A673 (cell line): ENCODE results near the gene S100A14. TPM values are rescaled to one million over a fixed set of nuclear protein-coding genes. Genes with fewer than 3 reads are reported as not detected.
A peak's percentile ranks its signal among the peaks of the same experiment; 100 is the strongest.

Experiments used
- BruUV-seq: library from RNA; stranded (reverse); fragments of 400-500 nt; replicated peaks from 2 replicates; lab custom pipeline; 2021; lab: Mats Ljungman, UMichigan
- CTCF ChIA-PET: fragments of 300-600 bp; sonication (Branson Sonifier 250); formaldehyde crosslinking; loops from one replicate; lab custom pipeline; 2022; ENCODE audit warnings: antibody characterized with exemption; lab: Charles Lee
- POLR2A ChIA-PET: fragments of 300-600 bp; sonication (Branson Sonifier 250); formaldehyde crosslinking; loops from one replicate; lab custom pipeline; 2022; ENCODE audit warnings: antibody characterized with exemption; ENCODE audit not compliant: low non-redundant PET; lab: Charles Lee
- DNase-seq: peaks from one replicate; pipeline ENCODE4 v3.0.0-alpha.2; 2015; ENCODE audit warnings: low spot score
- H3K27ac ChIP-seq: fragments of 200-600 bp; sonication (generic); 2 replicates; pipeline ENCODE4 v1.5.1; 2016; ENCODE audit warnings: mixed run types, low read depth, mild to moderate bottlenecking, mixed read lengths, antibody characterized with exemption, low read length; ENCODE audit not compliant: poor library complexity, severe bottlenecking
- H3K27me3 ChIP-seq: fragments of 200-600 bp; sonication (generic); replicated peaks from 2 replicates; pipeline ENCODE4 v1.6.1; 2017; ENCODE audit warnings: mixed run types, low read depth, mild to moderate bottlenecking, mixed read lengths, antibody characterized with exemption, low read length; ENCODE audit not compliant: insufficient read depth, poor library complexity
- H3K36me3 ChIP-seq: fragments of 200-600 bp; sonication (generic); 2 replicates; pipeline ENCODE4 v1.6.1; 2016; ENCODE audit warnings: mixed run types, mild to moderate bottlenecking, mixed read lengths, antibody characterized with exemption, low read length; ENCODE audit not compliant: insufficient read depth, poor library complexity, severe bottlenecking
- H3K4me1 ChIP-seq: fragments of 200-600 bp; sonication (generic); 2 replicates; pipeline ENCODE4 v1.6.1; 2017; ENCODE audit warnings: mixed run types, mild to moderate bottlenecking, mixed read lengths, antibody characterized with exemption, low read length; ENCODE audit not compliant: insufficient read depth, poor library complexity, severe bottlenecking
- H3K4me3 ChIP-seq: fragments of 200-600 bp; sonication (generic); 2 replicates; pipeline ENCODE4 v1.5.1; 2016; ENCODE audit warnings: low read depth, mixed run types, mild to moderate bottlenecking, mixed read lengths, low read length; ENCODE audit not compliant: poor library complexity, severe bottlenecking
- H3K9me3 ChIP-seq: fragments of 200-600 bp; sonication (generic); 2 replicates; pipeline ENCODE4 v1.6.1; 2016; ENCODE audit warnings: mixed run types, low read depth, mild to moderate bottlenecking, mixed read lengths, antibody characterized with exemption, low read length; ENCODE audit not compliant: poor library complexity, severe bottlenecking
- CTCF ChIP-seq: fragments of 300-800, 200-600 bp; sonication (generic); conservative IDR thresholded peaks from 2 replicates; pipeline ENCODE4 v1.5.1; 2017; ENCODE audit warnings: low read depth, mild to moderate bottlenecking, antibody characterized with exemption, low read length, moderate library complexity, mixed read lengths
- EZH2 ChIP-seq: fragments of 200-600 bp; sonication (generic); IDR thresholded peaks from 2 replicates; pipeline ENCODE4 v1.6.1; 2017; ENCODE audit warnings: borderline replicate concordance, low read depth, mild to moderate bottlenecking, mixed read lengths, antibody characterized with exemption, low read length; ENCODE audit not compliant: poor library complexity, severe bottlenecking
- intact Hi-C: fragments of 100-400 bp; cut with micrococcal nuclease; formaldehyde crosslinking; loops from one replicate; pipeline ENCODE4 v1.10.0; 2022; ENCODE audit not compliant: unreplicated experiment
- total RNA-seq: library from RNA; stranded (reverse); gene quantifications from 2 replicates; pipeline ENCODE4 v1.2.3, GENCODE V29; 2021

Gene S100A14
- total RNA-seq, 1 experiment from 2014 or later: not detected

GRCh38 chr1:153627715-153628626, 11.8 kb upstream of the S100A14 start, which contains the start of gene S100A1:
Gene S100A1, plus strand, starts transcription at chr1:153628434. Its CDS starts 2,088 bp downstream, at chr1:153630522.
- Histone ChIP-seq H3K36me3 (no peaks in the 10 kb centered on the region), H3K27ac (peak within 1 kb of the TSS; percentile 69)
- intact Hi-C loops: no loop called here

GRCh38 chr1:153626904-153627714, 11.0 kb upstream of the S100A14 start, which contains the start of gene S100A13:
Gene S100A13, minus strand, starts transcription at chr1:153627505. Its CDS starts 1,033 bp downstream, at chr1:153626472.
- H3K4me3 ChIP-seq: peak within 1 kb of the TSS; percentile 38
- CTCF ChIA-PET: interaction anchor here (0.9 kb wide), 1 partner anchor 94 kb away, joined by 3 read pairs; no protein-coding TSS in a partner anchor
- POLR2A ChIA-PET: interaction anchor here (0.6 kb wide), 1 partner anchor 188 kb away, joined by 10 read pairs; no protein-coding TSS in a partner anchor
- no peaks in the 10 kb centered on the region for H3K36me3 ChIP-seq
- peak; percentile 81 for DNase-seq
- peaks cover 23% of the 10 kb centered on the region for H3K4me1 ChIP-seq
- peak; percentile 72 for TF ChIP-seq CTCF
- no peak for TF ChIP-seq EZH2
- intact Hi-C loops: no loop called here
- H3K27me3 ChIP-seq: no peaks in the 10 kb centered on the region
- H3K9me3 ChIP-seq: no peaks in the 10 kb centered on the region
- H3K27ac ChIP-seq: peak within 1 kb of the TSS; percentile 69
- no TSS peak for BruUV-seq

More at GRCh38 chr1:153627715-153628626, 11.8 kb upstream of the S100A14 start, which contains the start of gene S100A1:
- Histone ChIP-seq H3K4me3 (peak within 1 kb of the TSS; percentile 38), H3K27me3 (no peaks in the 10 kb centered on the region), H3K9me3 (no peaks in the 10 kb centered on the region), H3K4me1 (peaks cover 23% of the 10 kb centered on the region)
- no peak for DNase-seq
- no peak for TF ChIP-seq CTCF
- TF ChIP-seq EZH2: no peak
- BruUV-seq: no TSS peak
- POLR2A ChIA-PET: no interaction called here
- CTCF ChIA-PET: interaction anchor here (0.9 kb wide), 1 partner anchor 95 kb away, joined by 3 read pairs; no protein-coding TSS in a partner anchor

- CTCF ChIA-PET: no interaction called here
- no peaks in the 10 kb centered on the region for H3K27me3 ChIP-seq
- H3K4me3 ChIP-seq: no peak overlapping the region
- no peak for TF ChIP-seq CTCF
- no peak for TF ChIP-seq EZH2
- POLR2A ChIA-PET: interaction anchor here (0.6 kb wide), 1 partner anchor 189 kb away, joined by 10 read pairs; no protein-coding TSS in a partner anchor
- no peaks in the 10 kb centered on the region for H3K36me3 ChIP-seq
- DNase-seq: no peak
- no peaks in the 10 kb centered on the region for H3K9me3 ChIP-seq
- H3K27ac ChIP-seq: peak overlapping the region; percentile 69
- H3K4me1 ChIP-seq: peaks cover 23% of the 10 kb centered on the region
- no TSS peak for BruUV-seq
- intact Hi-C loops: no loop called here
Measured at GRCh38 chr1:153626477-153626903, 10.4 kb upstream of the S100A14 start.
